Measurements from ENCODE around the gene MAP4K4.

MAP4K4 gene

GRCh38 chr2:101724125-101724474 lies 26.6 kb downstream of the MAP4K4 start:
- DNase-seq, result no peak

- no peak for DNase-seq
Measured at GRCh38 chr2:101725038-101725437, 27.5 kb downstream of the MAP4K4 start.

GRCh38 chr2:101725515-101726192 lies 28.1 kb downstream of the MAP4K4 start:
- DNase-seq, result no peak

DNA sequence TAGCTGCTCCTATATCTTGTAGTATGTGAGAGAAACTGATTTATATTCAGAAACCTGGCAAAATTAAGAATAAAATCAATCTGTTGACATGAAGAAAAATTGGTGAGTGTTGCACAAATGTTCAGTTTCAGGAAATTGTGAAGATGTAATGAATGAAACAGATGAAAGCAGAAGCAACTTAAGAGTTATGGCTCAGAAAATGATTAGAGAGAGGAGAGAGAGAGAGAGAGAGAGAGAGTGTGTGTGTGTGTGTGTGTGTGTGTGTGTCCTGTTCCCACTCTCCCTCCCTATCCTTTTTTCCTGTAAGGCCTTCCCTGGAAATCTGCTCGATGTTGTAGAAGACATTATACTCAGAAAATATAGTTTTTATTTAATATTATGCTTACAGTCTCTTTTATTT lies 31.4 kb downstream of the MAP4K4 start:
- no peak for DNase-seq

- DNase-seq, result no peak
Measured at GRCh38 chr2:101729521-101730190, 32.1 kb downstream of the MAP4K4 start.

DNA sequence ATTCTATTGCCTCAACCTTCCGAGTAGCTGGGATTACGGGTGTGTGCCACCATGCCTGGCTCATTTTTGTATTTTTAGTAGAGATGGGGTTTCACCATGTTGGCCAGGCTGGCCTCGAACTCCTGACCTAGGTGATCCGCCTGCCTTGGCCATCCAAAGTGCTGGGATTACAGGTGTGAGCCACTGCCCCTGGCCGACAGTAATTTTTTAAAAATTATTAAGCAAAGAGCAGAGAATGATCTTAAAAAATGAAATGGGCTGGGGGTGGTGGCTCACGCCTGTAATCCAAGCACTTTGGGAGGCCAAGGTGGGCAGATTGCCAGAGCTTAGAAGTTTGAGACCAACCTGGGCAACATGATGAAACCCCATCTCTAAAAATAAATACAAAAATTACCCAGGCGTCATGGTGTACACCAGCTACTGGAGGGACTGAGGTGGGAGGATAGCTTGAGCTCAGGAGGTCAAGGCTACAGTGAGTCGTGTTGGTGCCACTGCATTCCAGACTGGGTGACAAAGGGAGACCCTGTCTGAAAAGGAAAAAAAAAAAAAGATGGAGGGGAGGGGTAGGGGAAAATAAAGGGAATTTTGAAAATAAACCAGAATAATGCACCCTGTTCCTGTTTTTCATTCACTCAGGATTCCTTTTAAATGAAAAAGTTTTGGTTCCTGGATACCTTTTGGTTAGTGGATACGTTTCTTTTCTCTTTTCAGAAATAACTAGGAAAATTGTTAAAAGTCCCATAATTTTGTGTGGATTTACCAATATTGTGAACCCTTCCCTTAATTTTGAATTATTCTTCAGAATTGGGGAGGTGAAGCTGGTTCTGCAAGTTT lies 33.9 kb downstream of the MAP4K4 start:
- no peak for DNase-seq

DNA sequence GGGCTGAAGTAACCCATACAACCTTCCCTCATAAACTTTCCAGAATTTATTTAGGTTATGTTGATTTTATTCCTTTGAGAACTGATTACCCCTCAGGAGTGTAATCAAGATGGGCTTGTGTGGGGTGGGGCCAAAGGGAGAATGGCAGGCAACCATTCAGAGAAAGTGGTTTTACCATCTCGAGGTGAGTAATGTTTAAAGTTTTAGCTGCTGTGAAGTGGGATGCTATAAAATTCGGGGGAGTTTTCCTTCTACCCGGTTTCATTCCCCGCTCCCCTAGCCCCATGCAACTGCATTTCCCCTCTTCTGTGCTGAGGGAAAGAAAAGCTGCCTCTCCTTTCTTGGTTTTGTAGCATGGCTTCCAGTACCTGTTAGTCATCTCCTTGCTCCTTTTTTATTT lies 34.7 kb downstream of the MAP4K4 start:
- DNase-seq, result no peak

DNA sequence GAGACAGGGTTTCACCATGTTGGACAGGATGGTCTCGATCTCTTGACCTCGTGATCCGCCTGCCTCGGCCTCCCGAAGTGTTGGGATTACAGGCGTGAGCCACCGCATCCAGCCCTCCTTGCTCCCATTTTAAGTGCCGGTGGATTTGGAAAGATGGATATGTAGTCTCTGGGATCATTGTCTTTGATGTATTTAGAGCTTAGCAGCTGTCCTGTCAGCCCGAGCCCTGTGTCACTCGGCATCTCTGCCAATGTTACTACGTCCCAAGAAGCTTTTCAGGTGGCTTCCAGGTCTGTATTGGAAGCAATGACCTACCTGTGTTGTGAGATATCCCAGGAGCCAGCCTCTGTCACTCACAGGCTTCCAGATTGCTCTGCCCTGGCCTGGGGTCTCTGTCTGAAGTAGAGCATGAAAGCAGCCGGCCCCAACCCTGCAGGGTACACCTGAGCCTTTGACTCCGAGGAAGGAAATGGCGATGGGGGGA lies 35.3 kb downstream of the MAP4K4 start:
- DNase-seq, result no peak

GRCh38 chr2:101733257-101733993 lies 35.9 kb downstream of the MAP4K4 start:
- no peak for DNase-seq

DNA sequence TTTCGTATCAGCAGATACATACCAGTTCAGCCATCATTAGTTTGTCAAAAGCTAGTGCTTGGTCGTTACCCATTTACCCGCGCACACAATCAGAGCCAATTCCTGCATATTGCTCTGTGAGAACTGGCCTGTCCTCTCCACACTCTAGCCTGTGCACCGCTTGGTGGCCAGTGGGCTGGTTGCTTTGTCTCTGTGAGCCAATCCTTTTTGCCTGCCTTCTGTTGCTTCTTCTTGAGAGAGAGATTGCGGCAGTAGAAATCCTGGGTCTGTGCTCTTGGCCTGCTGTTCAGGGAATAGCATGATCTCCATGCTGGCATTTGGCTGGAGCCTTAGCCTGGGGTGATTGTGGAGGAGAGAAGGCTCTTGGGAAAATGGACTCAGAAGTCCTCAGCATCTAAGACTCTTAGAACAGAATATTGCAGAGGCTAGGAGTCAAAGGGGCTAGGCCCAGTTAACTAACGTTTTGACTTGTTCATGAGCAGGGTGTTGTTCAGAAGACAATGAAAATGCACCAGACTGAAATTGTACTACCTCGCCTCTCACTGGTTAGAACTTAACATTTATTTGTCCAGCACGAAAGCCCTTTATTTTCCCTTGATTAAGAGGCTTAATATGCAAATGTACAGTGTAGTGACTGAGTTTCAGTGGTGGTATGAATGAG lies 37.1 kb downstream of the MAP4K4 start:
- DNase-seq, result no peak

- DNase-seq, result no peak
Measured at GRCh38 chr2:101735166-101735533, 37.6 kb downstream of the MAP4K4 start.

- DNase-seq, result no peak
Measured at GRCh38 chr2:101736233-101736632, 38.7 kb downstream of the MAP4K4 start.

- DNase-seq, result no peak
Measured at GRCh38 chr2:101736861-101737291, 39.4 kb downstream of the MAP4K4 start.

GRCh38 chr2:101737478-101738255 lies 40.2 kb downstream of the MAP4K4 start:
- no peak for DNase-seq

GRCh38 chr2:101738649-101739048 lies 41.1 kb downstream of the MAP4K4 start:
- no peak for DNase-seq

- no peak for DNase-seq
Measured at GRCh38 chr2:101740555-101740964, 43.1 kb downstream of the MAP4K4 start.

DNA sequence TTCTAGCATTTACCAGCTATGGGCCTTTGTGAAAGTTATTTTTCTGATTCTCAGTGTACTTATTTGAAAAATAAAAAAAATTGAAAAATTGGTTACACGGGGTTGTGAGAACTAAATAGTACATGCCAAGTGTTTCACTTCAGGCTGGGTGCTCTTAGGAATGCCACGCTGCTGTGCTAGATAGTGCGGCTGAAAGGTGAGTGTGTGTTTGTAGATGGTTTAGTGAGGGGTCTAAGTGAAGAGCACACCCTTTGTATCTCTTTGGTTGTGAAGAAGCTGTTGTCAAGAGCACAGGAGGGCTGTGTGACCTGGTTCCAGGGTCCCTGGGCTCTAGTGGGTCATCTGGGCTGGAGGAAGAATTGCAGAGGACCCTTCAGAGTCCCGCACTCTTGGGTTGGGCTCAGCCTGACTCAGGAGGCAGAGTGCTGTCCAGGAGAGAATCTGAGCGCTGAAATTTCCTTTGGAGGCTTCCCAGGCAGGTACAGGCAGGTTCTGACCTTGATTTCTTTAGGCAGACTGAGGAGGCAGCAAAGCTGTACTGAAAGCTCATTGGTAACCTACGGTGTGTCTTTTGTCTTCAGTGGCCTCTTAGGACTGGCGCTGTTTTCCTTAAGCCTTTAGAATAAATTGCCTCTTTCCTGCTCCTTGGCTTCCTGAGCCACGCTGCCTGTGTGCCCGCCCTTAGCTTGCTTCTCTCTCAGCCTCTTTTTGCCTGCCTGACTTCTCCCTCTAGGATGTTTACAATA lies 44.4 kb downstream of the MAP4K4 start:
- no peak for DNase-seq

DNA sequence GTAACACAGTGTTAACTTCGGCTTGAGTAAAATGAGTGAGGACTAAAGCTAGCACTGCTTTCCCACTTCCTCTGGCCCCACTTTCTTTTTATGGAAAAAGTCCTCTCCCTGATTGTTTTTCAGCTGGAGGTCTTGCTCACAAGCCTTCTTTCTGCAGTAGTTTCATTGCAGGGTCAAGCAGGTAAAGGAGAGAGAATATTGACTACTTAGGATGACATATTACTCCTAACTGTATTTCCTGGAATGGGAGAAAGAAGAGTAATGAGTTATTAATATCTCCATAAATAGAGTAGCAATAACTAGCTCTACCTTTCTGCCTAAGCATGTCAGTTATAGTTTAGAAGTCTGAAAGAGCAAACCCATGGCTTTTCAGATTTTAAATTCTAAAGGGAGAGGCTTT lies 45.0 kb downstream of the MAP4K4 start:
- DNase-seq, result no peak

GRCh38 chr2:101743288-101743687 lies 45.8 kb downstream of the MAP4K4 start:
- DNase-seq, result no peak

- DNase-seq, result no peak
Measured at GRCh38 chr2:101744832-101745231, 47.3 kb downstream of the MAP4K4 start.
